NCI-H2196 treated with DMSO at 0.1 percent for 48 hours (cell line): ENCODE data around the gene MRPL14.

Source experiments
- DNase-seq: peaks from one replicate; lab custom pipeline; 2025; ENCODE audit not compliant: unreplicated experiment; lab: John Stamatoyannopoulos, UW

MRPL14 gene

DNA sequence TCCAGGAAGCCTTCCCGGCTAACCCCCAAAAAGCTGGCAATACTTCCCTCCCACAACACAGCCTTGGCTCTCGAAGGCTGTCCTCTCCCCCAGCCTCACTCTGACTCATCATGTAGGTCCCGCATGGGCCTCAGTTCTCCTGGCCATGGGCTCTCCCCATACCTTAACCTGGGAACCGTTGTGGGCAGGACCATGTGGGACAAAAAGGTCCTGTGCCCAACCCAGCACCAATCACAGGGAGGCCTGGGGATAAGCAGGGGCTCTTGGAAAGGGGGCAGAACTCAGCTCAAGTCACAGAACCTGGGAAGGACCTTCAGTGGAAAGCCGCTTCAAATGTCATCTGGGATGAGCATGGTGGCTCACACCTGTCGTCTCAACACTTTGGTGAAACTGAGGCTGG lies 45.5 kb downstream of the MRPL14 start:
- no peak for DNase-seq

GRCh38 chr6:44080561-44081521 lies 46.4 kb downstream of the MRPL14 start:
- DNase-seq: no peak

- no peak for DNase-seq
These were observed 47.6 kb downstream of the MRPL14 start for GRCh38 chr6:44079672-44080071.

DNA sequence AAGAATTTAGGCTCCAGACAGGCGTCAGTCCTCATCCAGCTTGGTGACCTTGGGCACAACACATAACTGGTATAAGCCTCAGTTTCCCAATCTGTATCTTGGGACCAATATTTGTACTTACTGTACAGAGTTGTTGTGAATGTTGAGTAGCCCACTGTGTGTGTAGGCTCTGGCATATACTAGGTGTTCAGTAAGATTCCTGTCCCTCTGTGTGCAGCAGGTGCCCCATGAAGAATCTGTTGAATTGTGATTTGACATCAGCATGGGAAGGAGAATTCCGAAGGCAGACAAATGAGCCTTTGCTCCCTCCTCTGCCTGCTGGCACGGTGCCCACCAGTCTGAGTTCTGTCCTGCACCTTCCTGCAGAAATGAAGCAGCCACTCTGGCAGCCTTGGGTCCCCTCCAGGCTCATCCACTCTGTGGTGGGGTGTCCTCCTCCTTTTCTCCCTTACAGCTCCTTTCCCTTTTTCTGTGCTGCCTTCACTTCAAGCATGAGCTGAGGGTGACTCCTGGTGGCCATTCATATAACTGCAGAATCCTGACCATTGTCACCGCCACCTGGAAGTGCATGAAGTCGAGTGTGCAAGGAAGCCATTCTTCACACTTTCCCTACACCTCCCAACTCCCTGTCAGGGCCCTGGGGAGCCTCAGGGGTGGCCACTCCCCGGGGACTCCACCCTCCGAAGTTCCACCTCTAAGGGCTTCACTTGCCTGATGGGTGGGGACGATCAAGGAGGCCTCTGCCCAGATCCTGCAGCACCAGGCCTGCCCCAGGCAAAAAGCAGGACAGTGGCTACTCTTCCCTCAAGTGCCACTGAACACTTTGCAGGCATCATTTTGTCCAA lies 48.2 kb downstream of the MRPL14 start:
- no peak for DNase-seq

- no peak for DNase-seq
These were observed 48.9 kb downstream of the MRPL14 start for GRCh38 chr6:44078219-44078826.

- DNase-seq: no peak
These were observed 49.9 kb downstream of the MRPL14 start for GRCh38 chr6:44077214-44077946.

DNA sequence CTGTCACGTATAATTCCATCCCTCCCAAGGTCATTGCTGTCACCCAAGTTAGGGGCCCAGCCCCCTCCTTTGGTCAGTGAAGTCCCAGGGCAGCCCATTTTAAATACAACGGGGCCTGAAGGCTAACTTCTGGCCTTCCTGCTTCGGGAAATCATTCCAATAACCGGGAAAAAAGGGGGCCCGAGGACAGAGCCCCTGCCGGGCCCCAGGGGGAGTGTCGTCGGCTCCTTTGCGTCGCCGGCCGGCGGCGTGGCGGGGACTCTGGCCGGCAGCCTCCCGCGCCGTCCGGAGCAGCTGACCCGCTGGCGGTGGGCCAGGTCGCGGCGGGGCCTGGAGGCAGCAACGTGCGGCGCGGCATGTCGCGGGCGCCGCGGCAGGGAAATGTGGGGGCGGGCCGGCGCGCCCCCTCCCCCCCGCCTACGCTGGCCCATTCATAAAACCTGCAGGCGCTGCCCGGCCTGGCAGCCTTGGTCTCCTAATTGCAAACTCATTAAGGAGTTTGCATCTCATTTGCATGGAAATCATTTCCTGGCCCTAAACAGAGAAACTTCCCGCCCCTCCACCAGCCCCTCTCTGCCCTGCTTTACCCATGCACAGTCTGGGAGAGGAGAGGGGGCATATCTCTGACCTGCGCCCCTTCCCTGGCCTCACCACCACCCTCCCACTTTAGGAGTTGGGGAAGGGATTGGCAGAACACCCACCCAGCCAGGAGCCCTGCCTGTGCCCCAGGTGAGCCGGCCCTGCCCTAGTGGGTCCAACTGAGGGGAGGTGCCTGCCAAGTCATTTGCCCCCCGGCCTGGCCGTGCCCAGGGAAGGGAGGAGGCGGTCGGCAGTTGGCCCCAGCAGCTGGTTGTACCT lies 50.7 kb downstream of the MRPL14 start:
- no peak for DNase-seq

DNA sequence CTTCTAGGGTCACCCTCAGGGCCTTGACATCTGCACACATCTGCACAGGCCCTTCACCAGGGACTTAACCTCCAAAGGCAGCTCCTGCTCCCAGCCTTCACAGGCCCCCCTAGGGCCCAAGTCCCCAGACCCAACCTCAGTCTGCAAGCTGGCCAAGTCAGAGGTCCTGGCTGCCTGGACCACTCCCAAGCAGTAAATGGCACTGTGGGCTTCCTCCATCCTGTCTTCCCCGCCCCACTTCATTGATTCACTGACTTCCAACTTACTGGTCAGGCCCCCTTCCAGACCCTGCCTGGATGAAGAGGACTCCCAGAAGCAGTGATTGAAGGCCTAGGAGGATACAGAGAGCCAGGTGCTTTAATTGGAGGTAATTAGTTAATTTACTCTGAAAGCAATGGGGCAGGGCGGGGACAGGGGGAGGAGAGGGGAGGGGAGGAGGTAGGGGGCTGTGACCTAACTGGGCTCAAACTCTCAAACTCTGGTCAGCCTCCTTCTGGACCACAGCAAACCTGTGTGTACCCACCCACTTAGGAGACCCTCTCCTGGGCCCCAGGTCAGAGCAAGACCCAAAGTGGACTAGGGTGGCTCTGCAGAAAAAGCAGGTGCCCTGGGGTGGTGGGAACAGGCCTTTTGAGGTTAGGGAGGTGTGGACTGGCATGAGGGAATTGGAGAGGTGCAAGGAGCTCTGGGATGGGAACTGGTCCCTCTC lies 51.5 kb downstream of the MRPL14 start:
- DNase-seq: no peak

- DNase-seq: no peak
These were observed 52.2 kb downstream of the MRPL14 start for GRCh38 chr6:44074813-44075646.

- DNase-seq: no peak
These were observed 52.8 kb downstream of the MRPL14 start for GRCh38 chr6:44074439-44074812.

- no peak for DNase-seq
These were observed 53.4 kb downstream of the MRPL14 start for GRCh38 chr6:44073612-44074438.

DNA sequence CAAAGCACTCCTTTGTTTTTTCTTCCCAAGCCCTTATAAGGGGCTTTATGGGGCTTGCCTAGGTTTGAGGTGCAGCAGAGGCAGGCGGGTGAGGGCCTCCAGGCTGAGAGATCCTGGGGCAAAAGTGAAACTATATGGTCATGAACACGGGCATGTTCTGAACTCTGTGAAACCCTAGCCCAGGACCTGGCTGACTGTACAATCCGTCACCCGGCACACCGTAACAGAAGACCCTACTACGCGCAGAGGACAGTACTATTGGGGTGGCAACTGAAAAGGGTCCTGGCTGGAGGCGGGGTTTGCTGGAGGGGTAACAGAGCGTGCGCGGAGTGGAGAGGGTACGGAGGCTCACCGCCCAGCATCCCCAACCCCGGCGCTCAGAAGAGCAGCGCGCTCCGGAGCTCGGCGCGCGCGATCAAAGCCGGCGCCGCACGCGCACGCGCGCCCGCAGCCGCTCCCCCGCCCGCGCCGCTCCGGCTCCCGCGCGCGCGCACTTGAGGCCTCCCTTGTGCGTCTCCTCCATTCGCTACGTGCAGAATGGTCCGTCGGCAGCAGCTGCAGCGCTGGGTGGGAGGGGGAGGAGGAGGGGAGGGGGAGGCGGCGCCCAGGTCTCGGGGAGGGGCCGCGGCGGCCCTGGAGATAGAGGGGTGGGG lies 54.2 kb downstream of the MRPL14 start:
- no peak for DNase-seq

GRCh38 chr6:44072452-44072958 lies 54.7 kb downstream of the MRPL14 start:
- DNase-seq: no peak

- no peak for DNase-seq
These were observed 55.4 kb downstream of the MRPL14 start for GRCh38 chr6:44071670-44072451.

DNA sequence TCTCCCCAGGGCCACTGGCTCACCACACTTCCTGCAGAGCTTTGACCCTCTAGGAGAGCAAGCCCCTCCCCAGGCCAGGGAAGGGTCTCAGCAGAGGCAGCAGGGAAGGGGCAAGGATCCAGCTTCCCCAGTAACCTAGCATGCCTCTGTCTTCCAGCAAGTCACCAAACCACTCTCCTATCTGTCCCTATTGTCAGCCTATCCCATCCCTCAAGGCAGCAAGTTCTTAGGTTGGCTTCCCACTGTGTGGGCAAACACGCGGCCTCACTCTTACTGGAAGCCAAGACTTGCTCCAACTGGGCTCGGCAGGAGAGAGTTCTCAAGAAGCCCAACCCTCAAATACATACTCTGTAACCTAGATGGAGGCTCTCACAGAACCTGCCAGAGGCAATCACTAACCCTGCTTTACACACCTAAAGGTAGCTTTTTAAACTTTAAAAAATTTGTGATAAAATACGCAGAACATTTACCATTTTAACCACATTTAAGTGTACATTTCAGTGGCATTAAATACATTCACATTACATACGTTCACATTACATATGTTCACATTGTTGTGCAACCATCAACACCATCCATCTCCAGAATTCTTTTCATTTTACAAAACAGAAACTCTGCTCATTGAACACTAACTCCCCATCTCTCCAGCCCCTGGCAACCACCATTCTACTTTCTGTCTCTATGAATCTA lies 58.5 kb downstream of the MRPL14 start:
- no peak for DNase-seq
